WTC11 (cell line): Measurements from ENCODE around the gene CMC1. TPM values are rescaled to one million over a fixed set of nuclear protein-coding genes. Genes with fewer than 3 reads are reported as not detected.

Experiments used
- ATAC-seq: fragments of 200-7000 bp; cut with Tn5 transposase; 2 replicates; pipeline ENCODE4 v1.10.0; 2021; ENCODE audit warnings: mild to moderate bottlenecking, moderate library complexity
- CTCF ChIA-PET: fragments of 300-600 bp; sonication (Branson Sonifier 250); formaldehyde crosslinking; loops from one replicate; lab custom pipeline; 2021; ENCODE audit warnings: antibody characterized with exemption; lab: Charles Lee
- POLR2A ChIA-PET: fragments of 350-600 bp; sonication (Branson Sonifier 250); formaldehyde crosslinking; loops from one replicate; lab custom pipeline; 2021; ENCODE audit warnings: antibody characterized with exemption; lab: Charles Lee
- DNase-seq: peaks from one replicate; pipeline ENCODE4 v3.0.0; 2021; ENCODE audit warnings: low spot score
- H3K27ac Mint-ChIP-seq: 2 replicates; pipeline ENCODE4 v1.8.0; 2021; ENCODE audit warnings: mixed read lengths
- H3K27me3 Mint-ChIP-seq: 2 replicates; pipeline ENCODE4 v1.8.0; 2021; ENCODE audit warnings: low read depth, mild to moderate bottlenecking, moderate library complexity, mixed read lengths
- H3K36me3 Mint-ChIP-seq: 2 replicates; pipeline ENCODE4 v1.8.0; 2021; ENCODE audit warnings: mixed read lengths
- H3K4me1 Mint-ChIP-seq: 2 replicates; pipeline ENCODE4 v1.8.0; 2022; ENCODE audit warnings: mixed read lengths
- H3K4me3 Mint-ChIP-seq: 2 replicates; pipeline ENCODE4 v1.8.0; 2021; ENCODE audit warnings: mild to moderate bottlenecking, moderate library complexity, mixed read lengths
- H3K9me3 Mint-ChIP-seq: 2 replicates; pipeline ENCODE4 v1.8.0; 2021; ENCODE audit warnings: mixed read lengths
- AFF4 ChIP-seq: sonication (generic); formaldehyde crosslinking; IDR thresholded peaks from 2 replicates; pipeline ENCODE4 v1.8.1; 2023; ENCODE audit warnings: mild to moderate bottlenecking, missing genetic modification reagents, borderline replicate concordance
- AR ChIP-seq: fragments of 250-450 bp; sonication (Bioruptor Pico); IDR thresholded peaks from 2 replicates; pipeline ENCODE4 v1.9.0; 2021; ENCODE audit warnings: mild to moderate bottlenecking
- ATF3 ChIP-seq: sonication (generic); formaldehyde crosslinking; conservative IDR thresholded peaks from 2 replicates; pipeline ENCODE4 v1.8.1; 2022; ENCODE audit warnings: mild to moderate bottlenecking, missing genetic modification reagents
- ATF6 ChIP-seq: sonication (generic); formaldehyde crosslinking; IDR thresholded peaks from 2 replicates; pipeline ENCODE4 v1.8.1; 2023; ENCODE audit warnings: mild to moderate bottlenecking, missing genetic modification reagents
- HMGA2 ChIP-seq: fragments of 250-450 bp; sonication (Bioruptor Pico); IDR thresholded peaks from 2 replicates; pipeline ENCODE4 v1.4.0; 2021; ENCODE audit warnings: mild to moderate bottlenecking, moderate library complexity
- IRF1 ChIP-seq: sonication (generic); formaldehyde crosslinking; IDR thresholded peaks from 2 replicates; pipeline ENCODE4 v1.8.0; 2023; ENCODE audit warnings: missing genetic modification reagents
- IRF2 ChIP-seq: sonication (generic); formaldehyde crosslinking; IDR thresholded peaks from 2 replicates; pipeline ENCODE4 v1.8.0; 2022; ENCODE audit warnings: low read depth, missing genetic modification reagents, borderline replicate concordance
- MLX ChIP-seq: sonication (generic); formaldehyde crosslinking; IDR thresholded peaks from 2 replicates; pipeline ENCODE4 v1.8.1; 2023; ENCODE audit warnings: mild to moderate bottlenecking, missing genetic modification reagents, moderate library complexity
- PREB ChIP-seq: sonication (generic); formaldehyde crosslinking; IDR thresholded peaks from 2 replicates; pipeline ENCODE4 v1.8.1; 2022; ENCODE audit warnings: mild to moderate bottlenecking, missing genetic modification reagents, moderate library complexity, borderline replicate concordance
- SOX15 ChIP-seq: fragments of 250-450 bp; sonication (Bioruptor Pico); IDR thresholded peaks from 2 replicates; pipeline ENCODE4 v1.9.0; 2021; ENCODE audit warnings: mild to moderate bottlenecking
- SP1 ChIP-seq: sonication (generic); formaldehyde crosslinking; conservative IDR thresholded peaks from 2 replicates; pipeline ENCODE4 v1.8.1; 2022; ENCODE audit warnings: missing genetic modification reagents
- TEAD4 ChIP-seq: sonication (generic); formaldehyde crosslinking; IDR thresholded peaks from 2 replicates; pipeline ENCODE4 v1.8.0; 2022; ENCODE audit warnings: mild to moderate bottlenecking, missing genetic modification reagents
- ZMAT4 ChIP-seq: fragments of 250-450 bp; sonication (Bioruptor Pico); IDR thresholded peaks from 2 replicates; pipeline ENCODE4 v1.9.0; 2021; ENCODE audit warnings: mild to moderate bottlenecking
- ZNF416 ChIP-seq: fragments of 250-450 bp; sonication (Bioruptor Pico); IDR thresholded peaks from 2 replicates; pipeline ENCODE4 v1.9.0; 2021; ENCODE audit warnings: mild to moderate bottlenecking, inconsistent platforms
- ZNF423 ChIP-seq: fragments of 250-450 bp; sonication (Bioruptor Pico); IDR thresholded peaks from 2 replicates; pipeline ENCODE4 v2.1.2; 2022; ENCODE audit warnings: mild to moderate bottlenecking, moderate library complexity
- total RNA-seq: library from RNA; stranded (reverse); gene quantifications from 3 replicates; pipeline ENCODE4 v1.2.3, GENCODE V29; 2021

The CMC1 gene
- total RNA-seq, 1 experiment from 2014 or later = 25.3 TPM

GRCh38 chr3:28335246-28335645, 93.8 kb downstream of the CMC1 start:
- no peak for ATAC-seq
- ChIA-PET CTCF (interaction anchor here (1.1 to 1.5 kb wide), 3 partner anchors 13 to 623 kb away, joined by 3 to 8 read pairs (median 3); no protein-coding TSS in a partner anchor), POLR2A (no interaction called here)
- DNase-seq = no peak
- H3K4me1 Mint-ChIP-seq = no peaks in the 10 kb centered on the region
- no peaks in the 10 kb centered on the region for H3K9me3 Mint-ChIP-seq
- peaks cover 16% of the 10 kb centered on the region for H3K36me3 Mint-ChIP-seq
- no peak overlapping the region for H3K27ac Mint-ChIP-seq
- H3K4me3 Mint-ChIP-seq = no peak overlapping the region
- H3K27me3 Mint-ChIP-seq = no peaks in the 10 kb centered on the region
- TF ChIP-seq TEAD4 (CRISPR knock-in tag) (no peak), AR (CRISPR knock-in tag) (no peak), ZMAT4 (CRISPR knock-in tag) (no peak), MLX (CRISPR knock-in tag) (no peak), SP1 (CRISPR knock-in tag) (no peak), ZNF416 (no peak), IRF2 (no peak), ATF6 (CRISPR knock-in tag) (no peak), HMGA2 (CRISPR knock-in tag) (no peak), IRF1 (CRISPR knock-in tag) (no peak), AFF4 (CRISPR knock-in tag) (no peak), ATF3 (CRISPR knock-in tag) (no peak), ZNF423 (no peak), SOX15 (no peak), PREB (CRISPR knock-in tag) (no peak)
